Measurements from ENCODE around the gene SNX20.

SNX20 gene

GRCh38 chr16:50680556-50680893, 587 bp downstream of the SNX20 start:
- no peak for DNase-seq (ENCODE audit: low read depth)

- no peak for DNase-seq (ENCODE audit: low read depth)
Observed at GRCh38 chr16:50679676-50680555, 1.2 kb downstream of the SNX20 start.

GRCh38 chr16:50679266-50679665, 1.8 kb downstream of the SNX20 start:
- no peak for DNase-seq (ENCODE audit: low read depth)

- no peak for DNase-seq (ENCODE audit: low read depth)
Observed at GRCh38 chr16:50678531-50678930, 2.6 kb downstream of the SNX20 start.

GRCh38 chr16:50677351-50677750, 3.8 kb downstream of the SNX20 start:
- DNase-seq (ENCODE audit: low read depth) = no peak

GRCh38 chr16:50676684-50677225, 4.4 kb downstream of the SNX20 start:
- DNase-seq (ENCODE audit: low read depth) = no peak

GRCh38 chr16:50675686-50676610, 5.2 kb downstream of the SNX20 start:
- DNase-seq (ENCODE audit: low read depth) = no peak

- no peak for DNase-seq (ENCODE audit: low read depth)
Observed at GRCh38 chr16:50674831-50675230, 6.3 kb downstream of the SNX20 start.

- DNase-seq (ENCODE audit: low read depth) = no peak
Observed at GRCh38 chr16:50673496-50674275, 7.4 kb downstream of the SNX20 start.

- peak; percentile 63 for DNase-seq (ENCODE audit: low read depth)
Observed at GRCh38 chr16:50671644-50672260, 9.4 kb downstream of the SNX20 start.

- no peak for DNase-seq (ENCODE audit: low read depth)
Observed at GRCh38 chr16:50670476-50670875, 10.6 kb downstream of the SNX20 start.

GRCh38 chr16:50669741-50670140, 11.4 kb downstream of the SNX20 start:
- no peak for DNase-seq (ENCODE audit: low read depth)

- DNase-seq (ENCODE audit: low read depth) = no peak
Observed at GRCh38 chr16:50668368-50669008, 12.6 kb downstream of the SNX20 start.

- DNase-seq (ENCODE audit: low read depth) = no peak
Observed at GRCh38 chr16:50667497-50668367, 13.4 kb downstream of the SNX20 start.

- DNase-seq (ENCODE audit: low read depth) = no peak
Observed at GRCh38 chr16:50666658-50667496, 14.2 kb downstream of the SNX20 start.

GRCh38 chr16:50665128-50665878, 15.8 kb downstream of the SNX20 start:
- peak; percentile 81 for DNase-seq (ENCODE audit: low read depth)

- DNase-seq (ENCODE audit: low read depth) = no peak
Observed at GRCh38 chr16:50664270-50664669, 16.8 kb downstream of the SNX20 start.

GRCh38 chr16:50662306-50662940, 18.7 kb downstream of the SNX20 start:
- DNase-seq (ENCODE audit: low read depth) = no peak

All from ELR (cell line).